HG03025 (cell line): ENCODE results near the gene CT45A10.
"Not testable (repeated sequence)": the region's sequence is repeated elsewhere in the genome, so short reads cannot be mapped to it uniquely, and the experiment has no call there.

Source experiments
- ATAC-seq: cut with Tn5 transposase; IDR thresholded peaks from one replicate; pipeline ENCODE4 v1.9.1; 2021; ENCODE audit warnings: mild to moderate bottlenecking, moderate library complexity; ENCODE audit not compliant: unreplicated experiment, low FRiP score

CT45A10 gene

GRCh38 chrX:135893294-135893817 is at the start of gene CT45A10, which contains the start of gene SAGE1:
CT45A10 (minus strand) TSS chrX:135893444; CDS start chrX:135885344, 8,100 bp downstream.
SAGE1 (plus strand) TSS chrX:135893716; CDS start chrX:135896243, 2,527 bp downstream.
- ATAC-seq, result no peak

- ATAC-seq, result no peak
Measured at GRCh38 chrX:135931644-135932487, 38.6 kb upstream of the CT45A10 start.

DNA sequence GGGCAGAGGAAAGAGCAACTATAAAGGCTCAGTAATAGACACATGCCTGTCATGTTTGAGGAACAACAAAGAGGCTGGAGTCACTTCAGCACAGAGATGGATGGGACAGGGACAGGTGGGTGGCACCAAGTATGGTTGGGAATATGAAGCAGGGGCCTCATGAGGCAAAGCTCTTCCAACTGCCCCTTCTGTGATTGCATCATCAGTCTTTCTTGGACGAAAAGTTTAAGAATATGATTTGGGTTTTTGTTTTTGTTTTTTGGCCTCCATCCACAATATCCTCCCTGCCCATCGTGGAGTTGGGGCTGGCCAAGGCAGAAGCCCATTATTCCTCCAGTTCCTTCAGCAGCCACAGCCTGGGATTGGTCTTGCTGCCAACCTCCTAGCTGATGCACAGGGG is 34.7 kb upstream of the CT45A10 start:
- ATAC-seq, result no peak

- ATAC-seq, result no peak
Measured at GRCh38 chrX:135923353-135923752, 30.1 kb upstream of the CT45A10 start.

GRCh38 chrX:135920516-135920915 is 27.3 kb upstream of the CT45A10 start:
- not testable (repeated sequence) for ATAC-seq

GRCh38 chrX:135914404-135914803 is 21.2 kb upstream of the CT45A10 start:
- ATAC-seq, result no peak

- ATAC-seq, result no peak
Measured at GRCh38 chrX:135910251-135910650, 17.0 kb upstream of the CT45A10 start.

GRCh38 chrX:135892781-135893180 is 463 bp downstream of the CT45A10 start:
- ATAC-seq, result no peak

DNA sequence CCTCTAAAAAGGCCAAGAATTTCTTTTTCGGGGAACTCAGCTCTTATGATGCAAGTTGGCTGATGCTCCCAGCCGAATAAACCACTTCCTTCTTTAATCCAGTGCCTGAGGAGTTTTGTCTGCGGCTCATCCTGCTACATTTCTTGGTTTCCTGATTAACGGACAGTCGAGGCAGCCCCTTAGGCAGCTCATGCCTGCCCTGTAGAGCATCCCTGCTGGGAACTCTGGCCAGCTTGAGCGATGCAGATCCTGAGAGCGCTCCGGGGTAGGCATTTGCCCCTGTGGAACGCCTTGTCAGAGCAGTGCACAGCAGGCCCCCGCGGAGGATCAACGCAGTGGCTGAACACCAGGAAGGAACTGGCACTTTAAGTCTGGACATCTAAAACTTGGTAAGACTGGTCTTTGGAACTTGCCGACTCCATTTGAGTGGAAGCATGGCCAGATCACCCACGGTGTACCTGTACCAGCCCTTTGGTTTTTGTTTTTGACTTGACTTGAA is 3.1 kb downstream of the CT45A10 start:
- ATAC-seq, result no peak

GRCh38 chrX:135888976-135889375 is 4.3 kb downstream of the CT45A10 start:
- ATAC-seq, result not testable (repeated sequence)

GRCh38 chrX:135888230-135888629 is 5.0 kb downstream of the CT45A10 start:
- ATAC-seq, result not testable (repeated sequence)

- ATAC-seq, result not testable (repeated sequence)
Measured at GRCh38 chrX:135882741-135883140, 10.5 kb downstream of the CT45A10 start.

DNA sequence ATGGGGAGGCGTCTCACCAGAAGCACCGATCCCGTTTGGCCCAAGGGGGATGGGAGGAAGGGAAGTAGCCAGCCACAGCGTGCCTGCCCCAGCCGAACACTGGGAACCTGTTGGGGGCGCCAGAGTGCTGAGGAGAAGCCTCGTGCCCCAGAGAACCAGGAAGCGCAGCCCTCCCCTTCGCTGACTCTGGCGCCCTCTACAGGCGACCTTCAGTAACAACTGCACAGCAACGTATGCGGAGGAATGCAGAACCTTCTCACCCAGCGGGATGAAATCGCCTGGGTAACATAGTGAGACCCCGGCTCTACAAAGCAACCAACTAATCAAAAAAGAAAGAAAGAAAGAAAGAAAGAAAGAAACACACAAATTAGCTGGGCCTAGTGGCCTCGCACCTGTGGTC is 21.5 kb downstream of the CT45A10 start, which contains the start of gene CT45A9:
TSS of gene CT45A9 (minus strand) at position 101 of the 400 bp plus-strand sequence. CDS start 3,751 bp downstream, outside the sequence.
- ATAC-seq, result not testable (repeated sequence)

GRCh38 chrX:135854438-135854837 is 38.8 kb downstream of the CT45A10 start, which contains the start of gene CT45A8:
CT45A8 (minus strand) TSS chrX:135854538; CDS start chrX:135850783, 3,755 bp downstream.
- not testable (repeated sequence) for ATAC-seq

DNA sequence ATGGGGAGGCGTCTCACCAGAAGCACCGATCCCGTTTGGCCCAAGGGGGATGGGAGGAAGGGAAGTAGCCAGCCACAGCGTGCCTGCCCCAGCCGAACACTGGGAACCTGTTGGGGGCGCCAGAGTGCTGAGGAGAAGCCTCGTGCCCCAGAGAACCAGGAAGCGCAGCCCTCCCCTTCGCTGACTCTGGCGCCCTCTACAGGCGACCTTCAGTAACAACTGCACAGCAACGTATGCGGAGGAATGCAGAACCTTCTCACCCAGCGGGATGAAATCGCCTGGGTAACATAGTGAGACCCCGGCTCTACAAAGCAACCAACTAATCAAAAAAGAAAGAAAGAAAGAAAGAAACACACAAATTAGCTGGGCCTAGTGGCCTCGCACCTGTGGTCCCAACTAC is 56.1 kb downstream of the CT45A10 start, which contains the start of gene CT45A7:
TSS of gene CT45A7 (minus strand) at position 101 of the 400 bp plus-strand sequence. CDS start 3,747 bp downstream, outside the sequence.
- not testable (repeated sequence) for ATAC-seq
